Renal cortical epithelial cell (primary cell): ENCODE measurements around the gene NPAS2. TPM values are rescaled to one million over a fixed set of nuclear protein-coding genes. Genes with fewer than 3 reads are reported as not detected.

Experiments
- DNase-seq: peaks from one replicate; pipeline ENCODE4 v3.0.0-alpha.2; 2011; ENCODE audit warnings: low read depth
- total RNA-seq: library from RNA; depleted of rRNA; stranded (reverse); fragments of >200 nt; gene quantifications from 2 replicates; pipeline ENCODE4 v1.2.3, GENCODE V29; 2014

Gene NPAS2
- total RNA-seq, 1 donor from 2014 or later = 22.1 TPM

GRCh38 chr2:100905132-100905805, 85.3 kb downstream of the NPAS2 start:
- DNase-seq = no peak

GRCh38 chr2:100906131-100906530, 86.2 kb downstream of the NPAS2 start:
- no peak for DNase-seq

GRCh38 chr2:100906679-100907078, 86.7 kb downstream of the NPAS2 start:
- no peak for DNase-seq

- no peak for DNase-seq
These were observed 87.9 kb downstream of the NPAS2 start for GRCh38 chr2:100907832-100908231.

GRCh38 chr2:100909534-100910081, 89.7 kb downstream of the NPAS2 start:
- DNase-seq = peak; percentile 64

GRCh38 chr2:100910111-100910510, 90.2 kb downstream of the NPAS2 start:
- no peak for DNase-seq

- no peak for DNase-seq
These were observed 99.4 kb downstream of the NPAS2 start for GRCh38 chr2:100919316-100919715.

- no peak for DNase-seq
These were observed 101.8 kb downstream of the NPAS2 start for GRCh38 chr2:100921685-100922161.

GRCh38 chr2:100923461-100924060, 103.6 kb downstream of the NPAS2 start:
- no peak for DNase-seq

GRCh38 chr2:100924122-100924519, 104.2 kb downstream of the NPAS2 start:
- no peak for DNase-seq

- no peak for DNase-seq
These were observed 104.8 kb downstream of the NPAS2 start for GRCh38 chr2:100924520-100925451.

- no peak for DNase-seq
These were observed 108.3 kb downstream of the NPAS2 start for GRCh38 chr2:100928235-100928634.

GRCh38 chr2:100929147-100929546, 109.2 kb downstream of the NPAS2 start:
- no peak for DNase-seq

- DNase-seq = no peak
These were observed 114.8 kb downstream of the NPAS2 start for GRCh38 chr2:100934504-100935371.

GRCh38 chr2:100935372-100935752, 115.4 kb downstream of the NPAS2 start:
- no peak for DNase-seq

GRCh38 chr2:100936070-100936741, 116.3 kb downstream of the NPAS2 start:
- no peak for DNase-seq

GRCh38 chr2:100936972-100937542, 117.1 kb downstream of the NPAS2 start:
- DNase-seq = no peak

- no peak for DNase-seq
These were observed 118.4 kb downstream of the NPAS2 start for GRCh38 chr2:100938031-100939026.

- DNase-seq = no peak
These were observed 119.5 kb downstream of the NPAS2 start for GRCh38 chr2:100939445-100939844.
